HEK293T (cell line): ENCODE results near the gene CEACAM3.

Experiments used
- SUZ12 ChIP-seq: fragments of 450-650 bp; IDR thresholded peaks from 2 replicates; pipeline ENCODE4 v1.6.1; 2016; ENCODE audit warnings: mild to moderate bottlenecking
- TF ChIP-seq, protein P1 (sequence below): fragments of 450-650 bp; IDR thresholded peaks from 2 replicates; pipeline ENCODE4 v1.6.1; 2016

DNA sequence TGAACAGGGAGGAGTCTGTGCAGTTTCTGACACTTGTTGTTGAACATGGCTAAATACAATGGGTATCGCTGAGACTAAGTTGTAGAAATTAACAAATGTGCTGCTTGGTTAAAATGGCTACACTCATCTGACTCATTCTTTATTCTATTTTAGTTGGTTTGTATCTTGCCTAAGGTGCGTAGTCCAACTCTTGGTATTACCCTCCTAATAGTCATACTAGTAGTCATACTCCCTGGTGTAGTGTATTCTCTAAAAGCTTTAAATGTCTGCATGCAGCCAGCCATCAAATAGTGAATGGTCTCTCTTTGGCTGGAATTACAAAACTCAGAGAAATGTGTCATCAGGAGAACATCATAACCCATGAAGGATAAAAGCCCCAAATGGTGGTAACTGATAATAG lies 25.0 kb upstream of the CEACAM3 start:
- TF ChIP-seq, protein P1, sequence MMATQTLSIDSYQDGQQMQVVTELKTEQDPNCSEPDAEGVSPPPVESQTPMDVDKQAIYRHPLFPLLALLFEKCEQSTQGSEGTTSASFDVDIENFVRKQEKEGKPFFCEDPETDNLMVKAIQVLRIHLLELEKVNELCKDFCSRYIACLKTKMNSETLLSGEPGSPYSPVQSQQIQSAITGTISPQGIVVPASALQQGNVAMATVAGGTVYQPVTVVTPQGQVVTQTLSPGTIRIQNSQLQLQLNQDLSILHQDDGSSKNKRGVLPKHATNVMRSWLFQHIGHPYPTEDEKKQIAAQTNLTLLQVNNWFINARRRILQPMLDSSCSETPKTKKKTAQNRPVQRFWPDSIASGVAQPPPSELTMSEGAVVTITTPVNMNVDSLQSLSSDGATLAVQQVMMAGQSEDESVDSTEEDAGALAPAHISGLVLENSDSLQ: no peak
- no peak for TF ChIP-seq SUZ12
